Measurements from ENCODE around the gene MTMR3. TPM values are rescaled to one million over a fixed set of nuclear protein-coding genes. Genes with fewer than 3 reads are reported as not detected.

MTMR3 gene
- polyA plus RNA-seq, 1 experiment: 32.8 TPM

GRCh38 chr22:29917052-29917902 lies 34.3 kb downstream of the MTMR3 start:
- ChIA-PET POLR2A (no interaction called here), CTCF (interaction anchor here (0.9 to 1.3 kb wide), 2 partner anchors 88 to 281 kb away, joined by 3 to 4 read pairs; no protein-coding TSS in a partner anchor)
- DNase-seq (ENCODE audit: low read depth): no peak
- Histone ChIP-seq H3K4me3 (ENCODE audit: low read depth, low read length) (no peak overlapping the region), H3K27me3 (ENCODE audit: control insufficient read depth, insufficient read depth, low read length) (no peaks in the 10 kb centered on the region), H3K36me3 (ENCODE audit: control insufficient read depth, insufficient read depth, low read length) (no peaks in the 10 kb centered on the region)
- TF ChIP-seq, protein P1, sequence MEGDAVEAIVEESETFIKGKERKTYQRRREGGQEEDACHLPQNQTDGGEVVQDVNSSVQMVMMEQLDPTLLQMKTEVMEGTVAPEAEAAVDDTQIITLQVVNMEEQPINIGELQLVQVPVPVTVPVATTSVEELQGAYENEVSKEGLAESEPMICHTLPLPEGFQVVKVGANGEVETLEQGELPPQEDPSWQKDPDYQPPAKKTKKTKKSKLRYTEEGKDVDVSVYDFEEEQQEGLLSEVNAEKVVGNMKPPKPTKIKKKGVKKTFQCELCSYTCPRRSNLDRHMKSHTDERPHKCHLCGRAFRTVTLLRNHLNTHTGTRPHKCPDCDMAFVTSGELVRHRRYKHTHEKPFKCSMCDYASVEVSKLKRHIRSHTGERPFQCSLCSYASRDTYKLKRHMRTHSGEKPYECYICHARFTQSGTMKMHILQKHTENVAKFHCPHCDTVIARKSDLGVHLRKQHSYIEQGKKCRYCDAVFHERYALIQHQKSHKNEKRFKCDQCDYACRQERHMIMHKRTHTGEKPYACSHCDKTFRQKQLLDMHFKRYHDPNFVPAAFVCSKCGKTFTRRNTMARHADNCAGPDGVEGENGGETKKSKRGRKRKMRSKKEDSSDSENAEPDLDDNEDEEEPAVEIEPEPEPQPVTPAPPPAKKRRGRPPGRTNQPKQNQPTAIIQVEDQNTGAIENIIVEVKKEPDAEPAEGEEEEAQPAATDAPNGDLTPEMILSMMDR (IDR thresholded peaks at IDR 0.05; ENCODE audit: insufficient read depth, low read depth, low read length): no peak

- TF ChIP-seq, protein P1 (IDR thresholded peaks at IDR 0.05; ENCODE audit: insufficient read depth, low read depth, low read length): no peak
- Histone ChIP-seq H3K36me3 (ENCODE audit: control insufficient read depth, insufficient read depth, low read length) (no peaks in the 10 kb centered on the region), H3K4me3 (ENCODE audit: low read depth, low read length) (no peak overlapping the region), H3K27me3 (ENCODE audit: control insufficient read depth, insufficient read depth, low read length) (no peaks in the 10 kb centered on the region)
- CTCF ChIA-PET: interaction anchor here (1.0 kb wide), 1 partner anchor 9 kb away, joined by 4 read pairs; no protein-coding TSS in a partner anchor
- POLR2A ChIA-PET: no interaction called here
- DNase-seq (ENCODE audit: low read depth): no peak
Measured at GRCh38 chr22:29925402-29925801, 42.4 kb downstream of the MTMR3 start.

GRCh38 chr22:29926057-29926456 lies 43.1 kb downstream of the MTMR3 start:
- TF ChIP-seq, protein P1 (IDR thresholded peaks at IDR 0.05; ENCODE audit: insufficient read depth, low read depth, low read length): no peak
- DNase-seq (ENCODE audit: low read depth): no peak
- CTCF ChIA-PET: interaction anchor here (1.0 kb wide), 1 partner anchor 9 kb away, joined by 4 read pairs; no protein-coding TSS in a partner anchor
- H3K27me3 ChIP-seq (ENCODE audit: control insufficient read depth, insufficient read depth, low read length): no peaks in the 10 kb centered on the region
- H3K36me3 ChIP-seq (ENCODE audit: control insufficient read depth, insufficient read depth, low read length): no peaks in the 10 kb centered on the region
- H3K4me3 ChIP-seq (ENCODE audit: low read depth, low read length): no peak overlapping the region
- POLR2A ChIA-PET: no interaction called here

GRCh38 chr22:29932136-29932535 lies 49.2 kb downstream of the MTMR3 start:
- TF ChIP-seq, protein P1 (IDR thresholded peaks at IDR 0.05; ENCODE audit: insufficient read depth, low read depth, low read length): no peak
- Histone ChIP-seq H3K4me3 (ENCODE audit: low read depth, low read length) (no peak overlapping the region), H3K36me3 (ENCODE audit: control insufficient read depth, insufficient read depth, low read length) (no peaks in the 10 kb centered on the region), H3K27me3 (ENCODE audit: control insufficient read depth, insufficient read depth, low read length) (no peaks in the 10 kb centered on the region)
- no peak for DNase-seq (ENCODE audit: low read depth)
- POLR2A ChIA-PET: no interaction called here
- CTCF ChIA-PET: no interaction called here

- TF ChIP-seq, protein P1 (IDR thresholded peaks at IDR 0.05; ENCODE audit: insufficient read depth, low read depth, low read length): no peak
- DNase-seq (ENCODE audit: low read depth): no peak
- ChIA-PET POLR2A (no interaction called here), CTCF (no interaction called here)
- no peaks in the 10 kb centered on the region for H3K36me3 ChIP-seq (ENCODE audit: control insufficient read depth, insufficient read depth, low read length)
- H3K4me3 ChIP-seq (ENCODE audit: low read depth, low read length): no peak overlapping the region
- no peaks in the 10 kb centered on the region for H3K27me3 ChIP-seq (ENCODE audit: control insufficient read depth, insufficient read depth, low read length)
Measured at GRCh38 chr22:29933619-29934018, 50.6 kb downstream of the MTMR3 start.

All from BJ (cell line).